Fibroblast of pulmonary artery (primary cell): Measurements from ENCODE around the gene CORO6.

ENCODE experiments used
- DNase-seq: peaks from one replicate; pipeline ENCODE4 v3.0.0-alpha.2; 2010; ENCODE audit warnings: low read depth
- H3K4me3 ChIP-seq: replicated peaks from 2 replicates; pipeline ENCODE4 v1.5.1; 2011; ENCODE audit warnings: low read depth, mild to moderate bottlenecking, control low read depth, low read length, moderate library complexity
- TF ChIP-seq, protein P1 (sequence below): IDR thresholded peaks from 2 replicates; pipeline ENCODE4 v1.5.1; 2011; ENCODE audit warnings: mild to moderate bottlenecking, control low read depth, low read length, inconsistent platforms; ENCODE audit errors: missing control alignments

Gene CORO6

DNA sequence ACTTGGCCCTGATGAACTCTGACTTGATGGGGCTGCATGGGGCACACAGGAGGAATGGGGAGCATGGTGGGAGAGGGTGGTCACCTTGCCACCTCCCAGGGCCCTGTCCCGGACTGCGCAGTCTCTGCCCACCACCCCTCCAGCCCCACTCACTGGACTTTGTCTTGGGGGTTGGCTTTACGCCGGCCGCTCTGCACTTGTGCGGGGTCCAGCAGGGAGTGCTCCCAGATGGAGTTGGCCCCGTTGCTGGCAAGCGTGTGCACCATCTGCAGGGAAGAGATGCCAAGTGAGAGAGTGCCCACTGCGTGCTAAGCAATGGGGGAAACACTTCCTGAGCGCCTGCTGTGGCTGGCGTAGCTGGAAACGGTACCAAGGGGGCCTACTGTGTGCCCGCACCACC lies 39.9 kb downstream of the CORO6 start:
- TF ChIP-seq, protein P1, sequence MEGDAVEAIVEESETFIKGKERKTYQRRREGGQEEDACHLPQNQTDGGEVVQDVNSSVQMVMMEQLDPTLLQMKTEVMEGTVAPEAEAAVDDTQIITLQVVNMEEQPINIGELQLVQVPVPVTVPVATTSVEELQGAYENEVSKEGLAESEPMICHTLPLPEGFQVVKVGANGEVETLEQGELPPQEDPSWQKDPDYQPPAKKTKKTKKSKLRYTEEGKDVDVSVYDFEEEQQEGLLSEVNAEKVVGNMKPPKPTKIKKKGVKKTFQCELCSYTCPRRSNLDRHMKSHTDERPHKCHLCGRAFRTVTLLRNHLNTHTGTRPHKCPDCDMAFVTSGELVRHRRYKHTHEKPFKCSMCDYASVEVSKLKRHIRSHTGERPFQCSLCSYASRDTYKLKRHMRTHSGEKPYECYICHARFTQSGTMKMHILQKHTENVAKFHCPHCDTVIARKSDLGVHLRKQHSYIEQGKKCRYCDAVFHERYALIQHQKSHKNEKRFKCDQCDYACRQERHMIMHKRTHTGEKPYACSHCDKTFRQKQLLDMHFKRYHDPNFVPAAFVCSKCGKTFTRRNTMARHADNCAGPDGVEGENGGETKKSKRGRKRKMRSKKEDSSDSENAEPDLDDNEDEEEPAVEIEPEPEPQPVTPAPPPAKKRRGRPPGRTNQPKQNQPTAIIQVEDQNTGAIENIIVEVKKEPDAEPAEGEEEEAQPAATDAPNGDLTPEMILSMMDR, result no peak
- no peak overlapping the region for H3K4me3 ChIP-seq
- no peak for DNase-seq

DNA sequence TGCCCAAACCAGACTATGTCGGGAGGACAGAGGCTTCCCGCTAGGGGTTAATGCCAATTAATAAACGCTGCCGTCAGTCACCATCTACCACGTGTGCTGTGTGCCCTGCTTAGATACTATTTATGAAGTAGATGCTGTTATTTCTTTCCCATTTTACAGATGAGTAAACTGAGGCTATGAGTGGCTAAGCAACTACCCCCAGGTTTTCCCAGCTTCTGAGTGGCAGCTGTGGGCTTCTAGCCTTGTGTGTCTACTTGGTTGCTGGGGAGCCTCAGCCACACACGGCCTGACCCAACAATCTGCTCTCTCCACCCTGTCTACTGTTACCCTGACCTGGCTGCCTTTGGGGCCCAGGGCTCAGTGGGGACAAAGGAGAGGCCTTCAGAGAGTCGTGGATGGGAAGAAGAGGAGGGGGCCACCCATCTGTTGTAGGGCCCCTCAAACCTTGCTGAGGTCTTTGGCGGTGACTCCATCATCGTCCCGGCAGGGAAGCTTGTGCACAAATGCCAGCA lies 40.4 kb downstream of the CORO6 start:
- H3K4me3 ChIP-seq, result no peak overlapping the region
- no peak for DNase-seq
- TF ChIP-seq, protein P1, result no peak

DNA sequence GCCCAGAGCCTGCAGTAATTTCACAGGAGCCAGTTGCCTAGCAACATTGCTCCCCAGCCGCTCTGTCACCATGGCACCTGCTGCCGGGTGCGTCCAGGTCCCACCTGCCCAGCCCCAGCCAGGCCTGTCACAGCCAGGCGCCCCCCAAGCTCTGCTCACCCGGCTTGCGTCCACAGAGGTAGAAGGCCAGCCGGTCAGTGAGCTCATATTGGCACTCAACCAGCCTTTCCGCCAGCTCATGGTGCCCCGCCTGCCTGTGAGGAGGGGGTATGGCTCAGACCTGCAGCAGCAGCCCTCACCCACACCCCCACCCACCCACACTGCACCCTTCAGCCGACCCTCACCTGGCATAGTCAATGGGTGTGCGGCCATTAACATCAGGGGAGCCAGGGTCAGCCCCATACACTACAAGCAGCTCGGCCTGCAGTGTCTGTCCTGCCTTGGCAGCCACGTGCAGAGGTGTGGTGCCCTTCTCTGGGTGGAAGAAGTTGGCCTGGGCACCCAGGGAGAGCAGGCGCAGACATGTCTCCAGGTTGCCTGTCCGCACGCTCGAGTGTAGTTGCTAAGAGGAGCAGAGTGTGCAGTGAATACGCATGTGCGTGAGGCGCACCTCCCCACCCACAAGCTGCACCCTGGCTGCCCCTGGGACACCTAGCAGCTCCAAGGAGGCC lies 41.0 kb downstream of the CORO6 start:
- H3K4me3 ChIP-seq, result no peak overlapping the region
- no peak for DNase-seq
- TF ChIP-seq, protein P1, result no peak

DNA sequence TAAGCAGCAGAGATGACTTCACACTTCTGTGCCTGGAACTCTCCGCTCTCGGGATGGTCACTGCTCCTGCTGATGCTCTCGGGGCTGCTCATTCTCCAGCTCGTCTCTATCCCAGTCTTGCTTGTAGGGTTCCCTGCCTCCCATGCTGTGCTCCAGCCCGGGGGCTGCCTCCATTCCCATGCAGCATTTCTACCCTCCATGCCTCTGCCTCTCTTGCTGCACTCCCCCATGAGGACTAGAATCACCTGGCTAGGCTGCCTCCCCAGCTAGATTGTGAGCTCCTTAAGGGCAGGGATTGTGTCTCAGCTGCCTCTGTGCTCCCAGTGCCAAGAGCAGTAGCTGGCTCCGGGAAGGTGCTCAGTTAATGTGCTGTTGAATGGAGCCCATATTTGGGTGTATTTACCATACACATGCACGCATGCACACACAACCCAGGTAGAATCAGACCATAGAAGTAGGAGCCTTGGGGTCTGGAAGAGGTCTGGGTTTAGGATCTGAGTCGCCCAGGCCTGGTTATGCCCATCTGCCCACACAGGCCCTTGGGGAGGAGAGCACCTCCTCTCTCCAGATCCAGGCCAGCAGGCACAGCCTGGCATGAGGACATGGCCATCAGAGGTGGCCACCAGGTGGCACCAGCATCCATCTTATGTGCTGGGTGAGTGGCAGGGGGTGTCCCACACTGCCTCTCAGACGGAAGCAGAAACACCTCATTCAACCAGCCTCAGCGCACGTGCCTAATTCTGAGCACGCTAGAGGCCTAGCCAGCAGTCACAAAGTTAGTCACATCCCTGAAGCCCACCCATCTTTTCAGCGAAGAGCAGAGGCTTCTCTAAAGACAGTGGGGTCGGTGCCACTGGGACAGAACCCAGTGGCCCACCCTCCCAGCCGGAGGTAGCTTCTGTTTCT lies 42.6 kb downstream of the CORO6 start:
- no peak overlapping the region for H3K4me3 ChIP-seq
- TF ChIP-seq, protein P1, result peak; percentile 88
- DNase-seq, result peak; percentile 83

DNA sequence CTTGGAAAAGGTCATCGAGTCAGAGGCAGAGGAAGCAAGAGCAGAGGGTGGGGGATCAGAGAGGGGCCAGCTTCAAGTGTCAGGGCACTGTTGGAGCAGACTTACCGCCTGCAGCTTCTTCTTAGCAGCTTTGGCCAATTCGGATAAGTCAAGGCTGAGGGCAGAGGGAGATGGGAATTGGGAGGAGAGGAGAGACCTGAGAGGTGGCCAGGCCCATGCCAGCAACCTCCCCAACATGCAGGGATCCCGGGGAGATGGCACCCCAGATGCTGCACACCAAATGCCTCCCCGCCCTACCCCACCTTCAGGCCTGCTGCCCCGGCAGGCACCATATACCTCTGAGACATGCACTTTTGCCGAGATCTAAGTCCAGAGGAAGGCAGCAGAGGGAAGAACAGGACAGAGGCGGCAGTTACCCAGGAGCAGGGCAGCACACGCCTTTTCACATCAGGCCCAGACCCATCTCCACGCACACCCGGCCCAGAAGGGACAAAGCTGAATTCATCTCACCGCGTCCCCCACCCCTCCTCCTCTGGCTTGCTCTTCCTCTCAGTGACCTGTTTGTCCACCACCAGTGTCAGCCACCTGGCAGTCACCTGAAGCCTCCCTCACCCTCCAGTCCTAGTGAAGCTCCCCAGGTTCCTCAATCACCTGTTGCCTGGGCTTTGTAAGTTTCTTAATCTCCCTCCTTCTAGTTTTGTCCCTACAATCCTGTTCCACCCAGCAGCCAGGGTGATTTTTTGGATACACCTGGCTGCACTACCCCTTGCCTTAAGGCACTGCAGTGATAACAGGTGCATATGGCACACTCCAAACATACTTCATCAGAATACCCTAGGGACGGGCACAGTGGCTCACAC lies 43.9 kb downstream of the CORO6 start:
- H3K4me3 ChIP-seq, result no peak overlapping the region

More for the DNA sequence above, 43.9 kb downstream of the CORO6 start:
- DNase-seq, result no peak
- TF ChIP-seq, protein P1, result no peak
